ENCODE data around the gene MED23. TPM values are rescaled to one million over a fixed set of nuclear protein-coding genes. Genes with fewer than 3 reads are reported as not detected.

The MED23 gene
- polyA plus RNA-seq, 1 of the 3 experiments (the other 2 are of a cell fraction), result 10.1 TPM

GRCh38 chr6:131561925-131562707 is 65.9 kb downstream of the MED23 start:
- no peak overlapping the region for H3K4me2 ChIP-seq
- no peaks in the 10 kb centered on the region for H3F3A ChIP-seq (replicated peaks; ENCODE audit: insufficient read depth)
- no peak overlapping the region for H3K9ac ChIP-seq
- ChIA-PET POLR2A (no interaction called here), CTCF (no interaction called here)
- H3K79me2 ChIP-seq (ENCODE audit: insufficient read depth), result no peaks in the 10 kb centered on the region
- DNase-seq, result no peak
- no peaks in the 10 kb centered on the region for H3K9me2 ChIP-seq
- H3K36me3 ChIP-seq (replicated peaks in 1 of 2; ENCODE audit: control insufficient read depth in 1 of 2, insufficient read depth in 2 of 2, low read length in 1 of 2), result no peaks in the 10 kb centered on the region
- no peaks in the 10 kb centered on the region for H3K9me3 ChIP-seq
- H3K27ac ChIP-seq (ENCODE audit: low read depth in 2 of 2, low read length in 1 of 2), result no peak overlapping the region
- peaks cover 8% of the 10 kb centered on the region; the same call in 1 of the 2 replicates for H3K27me3 ChIP-seq (ENCODE audit: insufficient read depth)
- no peak for TF ChIP-seq EP300 (IDR thresholded peaks at IDR 0.05; ENCODE audit: borderline replicate concordance in 1 of 2, low read depth in 1 of 2, low read length in 1 of 2)
- H3K4me3 ChIP-seq (ENCODE audit: low read depth in 2 of 2, low read length in 1 of 2), result no peak overlapping the region
- H4K20me1 ChIP-seq (ENCODE audit: insufficient read depth), result no peaks in the 10 kb centered on the region
- 23% methylated on average over 4 of the region's 4 CpGs for WGBS (ENCODE audit: low lambda C conversion rate)
- no peak overlapping the region for H2AFZ ChIP-seq (ENCODE audit: low read depth)
- no peaks in the 10 kb centered on the region for H3K4me1 ChIP-seq (ENCODE audit: control insufficient read depth in 1 of 2, insufficient read depth in 2 of 2, low read depth in 1 of 2, low read length in 1 of 2)

- CTCF ChIA-PET, result interaction anchor here (2.4 kb wide), 1 partner anchor 69 kb away, joined by 8 read pairs; the partner anchor contains the start of gene MED23
- Histone ChIP-seq H3K4me3 (ENCODE audit: low read depth in 2 of 2, low read length in 1 of 2) (no peak overlapping the region), H3K4me1 (ENCODE audit: control insufficient read depth in 1 of 2, insufficient read depth in 2 of 2, low read depth in 1 of 2, low read length in 1 of 2) (no peaks in the 10 kb centered on the region), H3K79me2 (ENCODE audit: insufficient read depth) (no peaks in the 10 kb centered on the region), H3K9me3 (no peaks in the 10 kb centered on the region), H3F3A (replicated peaks; ENCODE audit: insufficient read depth) (no peaks in the 10 kb centered on the region), H3K36me3 (replicated peaks in 1 of 2; ENCODE audit: control insufficient read depth in 1 of 2, insufficient read depth in 2 of 2, low read length in 1 of 2) (no peaks in the 10 kb centered on the region), H3K27me3 (ENCODE audit: insufficient read depth) (peaks cover 8% of the 10 kb centered on the region; the same call in 1 of the 2 replicates), H3K27ac (ENCODE audit: low read depth in 2 of 2, low read length in 1 of 2) (no peak overlapping the region), H3K4me2 (no peak overlapping the region), H2AFZ (ENCODE audit: low read depth) (no peak overlapping the region), H3K9ac (no peak overlapping the region), H4K20me1 (ENCODE audit: insufficient read depth) (no peaks in the 10 kb centered on the region), H3K9me2 (no peaks in the 10 kb centered on the region)
- no peak for DNase-seq
- POLR2A ChIA-PET, result no interaction called here
- no peak for TF ChIP-seq RXRA (IDR thresholded peaks at IDR 0.05; ENCODE audit: borderline replicate concordance, low read depth)
- no peak for TF ChIP-seq USF2 (IDR thresholded peaks at IDR 0.05; ENCODE audit: borderline replicate concordance, low read depth, low read length)
- no peak for TF ChIP-seq NRF1 (IDR thresholded peaks at IDR 0.05; ENCODE audit: low read depth, low read length)
- no peak for TF ChIP-seq CHD2 (IDR thresholded peaks at IDR 0.05; ENCODE audit: low read length, partially characterized antibody)
- no peak for TF ChIP-seq JUND (IDR thresholded peaks at IDR 0.05)
- no peak for TF ChIP-seq MEF2A (IDR thresholded peaks at IDR 0.05; ENCODE audit: borderline replicate concordance, low read depth)
- no peak for TF ChIP-seq FOSL2 (IDR thresholded peaks at IDR 0.05; ENCODE audit: borderline replicate concordance, low read depth)
- TF ChIP-seq REST (IDR thresholded peaks at IDR 0.05; ENCODE audit: low read depth, low read length), result no peak
- no peak for TF ChIP-seq TEAD4 (IDR thresholded peaks at IDR 0.05; ENCODE audit: borderline replicate concordance, insufficient read depth)
- no peak for TF ChIP-seq YY1 (IDR thresholded peaks at IDR 0.05; ENCODE audit: low read depth)
- no peak for TF ChIP-seq MXI1 (IDR thresholded peaks at IDR 0.05; ENCODE audit: low read depth, low read length)
- WGBS (ENCODE audit: low lambda C conversion rate), result 31% methylated on average over 4 of the region's 4 CpGs
These were observed 69.1 kb downstream of the MED23 start for GRCh38 chr6:131558922-131559321.

Measured in SK-N-SH (cell line).